ENCODE data around the gene ADAMTS17.

DNA sequence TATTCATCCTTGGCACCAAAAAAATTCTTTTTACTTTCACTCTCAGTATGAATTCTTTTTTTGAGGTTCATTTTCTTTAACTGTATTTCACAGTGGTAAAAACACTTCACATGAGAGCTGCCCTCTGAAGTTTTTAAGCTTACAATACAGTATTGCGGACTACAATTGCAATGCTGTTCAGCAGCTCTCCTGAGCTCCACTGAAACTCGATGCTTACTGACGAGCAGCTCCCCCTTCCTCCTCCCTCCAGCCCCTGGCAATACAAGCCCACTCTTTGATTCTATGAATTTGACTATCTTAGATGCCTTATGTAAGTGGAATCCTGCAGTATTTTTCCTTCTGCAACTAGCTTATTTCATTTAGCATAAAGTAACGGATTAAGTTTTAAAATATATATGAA lies 183.4 kb downstream of the ADAMTS17 start:
- TF ChIP-seq CTCF (IDR thresholded peaks at IDR 0.05) (no peak), POLR2A (IDR thresholded peaks at IDR 0.05) (no peak)

Data from right lobe of liver (tissue), 4 donors.